Loucy (cell line): ENCODE measurements around the gene RAB31.

Experiments used
- H2AFZ ChIP-seq: fragments of 200-600 bp; sonication (generic); 2 replicates; pipeline ENCODE4 v1.6.0; 2016; ENCODE audit warnings: antibody characterized with exemption, mild to moderate bottlenecking, low read length, moderate library complexity
- H3F3A ChIP-seq: fragments of 200-600 bp; 2 replicates; pipeline ENCODE4 v1.6.0; 2016; ENCODE audit warnings: antibody characterized with exemption, low read depth, mild to moderate bottlenecking
- H3K27me3 ChIP-seq: fragments of 200-600 bp; sonication (generic); 2 replicates; pipeline ENCODE4 v1.6.1; 2014; ENCODE audit warnings: low read length, mild to moderate bottlenecking; ENCODE audit not compliant: insufficient read depth, poor library complexity, severe bottlenecking
- H3K36me3 ChIP-seq: fragments of 200-600 bp; sonication (generic); 2 replicates; pipeline ENCODE4 v1.6.1; 2016; ENCODE audit warnings: low read length; ENCODE audit not compliant: insufficient read depth
- H3K4me1 ChIP-seq: fragments of 200-600 bp; sonication (generic); 2 replicates; pipeline ENCODE4 v1.5.1; 2014; ENCODE audit warnings: low read length, mild to moderate bottlenecking; ENCODE audit not compliant: insufficient read depth, poor library complexity, severe bottlenecking
- H3K4me2 ChIP-seq: fragments of 200-600 bp; sonication (generic); 2 replicates; pipeline ENCODE4 v1.6.0; 2014; ENCODE audit warnings: antibody characterized with exemption, low read length, low read depth, mild to moderate bottlenecking; ENCODE audit not compliant: poor library complexity, severe bottlenecking
- H3K4me3 ChIP-seq: fragments of 200-600 bp; sonication (generic); 2 replicates; pipeline ENCODE4 v1.5.1; 2014; ENCODE audit warnings: low read length, mild to moderate bottlenecking, mixed read lengths; ENCODE audit not compliant: poor library complexity, severe bottlenecking
- H3K79me2 ChIP-seq: fragments of 200-600 bp; sonication (generic); 2 replicates; pipeline ENCODE4 v1.6.1; 2014; ENCODE audit warnings: low read length; ENCODE audit not compliant: insufficient read depth
- H3K9ac ChIP-seq: fragments of 200-600 bp; sonication (generic); 2 replicates; pipeline ENCODE4 v1.6.0; 2014; ENCODE audit warnings: mild to moderate bottlenecking, low read depth, low read length, moderate library complexity; ENCODE audit not compliant: poor library complexity, severe bottlenecking
- H3K9me2 ChIP-seq: fragments of 200-600 bp; sonication (generic); replicated peaks from 2 replicates; pipeline ENCODE4 v1.6.1; 2016; ENCODE audit warnings: low read depth, low read length, mixed read lengths
- H3K9me3 ChIP-seq: fragments of 200-600 bp; sonication (generic); 2 replicates; pipeline ENCODE4 v1.6.1; 2014; ENCODE audit warnings: mild to moderate bottlenecking, antibody characterized with exemption, low read length, low read depth; ENCODE audit not compliant: insufficient read depth
- H4K20me1 ChIP-seq: fragments of 200-600 bp; sonication (generic); 2 replicates; pipeline ENCODE4 v1.6.0; 2014; ENCODE audit warnings: antibody characterized with exemption, low read length, mild to moderate bottlenecking; ENCODE audit not compliant: insufficient read depth, poor library complexity, severe bottlenecking
- CTCF ChIP-seq: fragments of 200-600 bp; sonication (generic); conservative IDR thresholded peaks from 2 replicates; pipeline ENCODE4 v1.5.1; 2014; ENCODE audit warnings: mild to moderate bottlenecking, antibody characterized with exemption, low read length
- EZH2phosphoT487 ChIP-seq: fragments of 200-600 bp; IDR thresholded peaks from 2 replicates; pipeline ENCODE4 v1.6.1; 2018; ENCODE audit warnings: antibody characterized with exemption, mild to moderate bottlenecking, moderate library complexity, borderline replicate concordance

RAB31 gene

GRCh38 chr18:9716780-9717563 is 8.9 kb downstream of the RAB31 start:
- H2AFZ ChIP-seq: no peak overlapping the region
- no peaks in the 10 kb centered on the region for H4K20me1 ChIP-seq
- H3K4me2 ChIP-seq: no peak overlapping the region
- no peaks in the 10 kb centered on the region for H3K79me2 ChIP-seq
- H3K4me1 ChIP-seq: no peaks in the 10 kb centered on the region
- TF ChIP-seq EZH2phosphoT487 (no peak), CTCF (no peak)
- no peaks in the 10 kb centered on the region for H3F3A ChIP-seq
- no peak overlapping the region for H3K4me3 ChIP-seq
- no peaks in the 10 kb centered on the region for H3K9me2 ChIP-seq
- H3K9me3 ChIP-seq: no peaks in the 10 kb centered on the region
- no peak overlapping the region for H3K9ac ChIP-seq
- H3K27me3 ChIP-seq: no peaks in the 10 kb centered on the region
- no peaks in the 10 kb centered on the region for H3K36me3 ChIP-seq

GRCh38 chr18:9719421-9719981 is 11.4 kb downstream of the RAB31 start:
- no peaks in the 10 kb centered on the region for H3F3A ChIP-seq
- no peaks in the 10 kb centered on the region for H3K36me3 ChIP-seq
- no peak overlapping the region for H3K9ac ChIP-seq
- no peaks in the 10 kb centered on the region for H3K9me2 ChIP-seq
- no peak overlapping the region for H2AFZ ChIP-seq
- no peaks in the 10 kb centered on the region for H3K27me3 ChIP-seq
- H3K9me3 ChIP-seq: no peaks in the 10 kb centered on the region
- TF ChIP-seq EZH2phosphoT487: no peak
- TF ChIP-seq CTCF: no peak
- H3K4me1 ChIP-seq: no peaks in the 10 kb centered on the region
- no peak overlapping the region for H3K4me3 ChIP-seq
- H4K20me1 ChIP-seq: no peaks in the 10 kb centered on the region
- no peak overlapping the region for H3K4me2 ChIP-seq
- H3K79me2 ChIP-seq: no peaks in the 10 kb centered on the region

- H3K4me2 ChIP-seq: no peak overlapping the region
These were observed 12.2 kb downstream of the RAB31 start for GRCh38 chr18:9720327-9720726.

More at GRCh38 chr18:9720327-9720726, 12.2 kb downstream of the RAB31 start:
- H3K9me3 ChIP-seq: no peaks in the 10 kb centered on the region
- no peak overlapping the region for H3K4me3 ChIP-seq
- TF ChIP-seq EZH2phosphoT487 (no peak), CTCF (no peak)
- no peaks in the 10 kb centered on the region for H3K27me3 ChIP-seq
- H3K4me1 ChIP-seq: no peaks in the 10 kb centered on the region
- H4K20me1 ChIP-seq: no peaks in the 10 kb centered on the region
- H3F3A ChIP-seq: no peaks in the 10 kb centered on the region
- no peak overlapping the region for H2AFZ ChIP-seq
- H3K79me2 ChIP-seq: no peaks in the 10 kb centered on the region
- H3K9me2 ChIP-seq: no peaks in the 10 kb centered on the region
- no peak overlapping the region for H3K9ac ChIP-seq
- no peaks in the 10 kb centered on the region for H3K36me3 ChIP-seq
